COLO829 (cell line): ENCODE results near the gene DNAJC1.
A peak's percentile ranks its signal among the peaks of the same experiment; 100 is the strongest.
"Not testable (repeated sequence)": the region's sequence is repeated elsewhere in the genome, so short reads cannot be mapped to it uniquely, and the experiment has no call there.

Experiments used
- DNase-seq: peaks from one replicate; pipeline ENCODE4 v3.0.0; 2012; ENCODE audit warnings: low spot score

The DNAJC1 gene

DNA sequence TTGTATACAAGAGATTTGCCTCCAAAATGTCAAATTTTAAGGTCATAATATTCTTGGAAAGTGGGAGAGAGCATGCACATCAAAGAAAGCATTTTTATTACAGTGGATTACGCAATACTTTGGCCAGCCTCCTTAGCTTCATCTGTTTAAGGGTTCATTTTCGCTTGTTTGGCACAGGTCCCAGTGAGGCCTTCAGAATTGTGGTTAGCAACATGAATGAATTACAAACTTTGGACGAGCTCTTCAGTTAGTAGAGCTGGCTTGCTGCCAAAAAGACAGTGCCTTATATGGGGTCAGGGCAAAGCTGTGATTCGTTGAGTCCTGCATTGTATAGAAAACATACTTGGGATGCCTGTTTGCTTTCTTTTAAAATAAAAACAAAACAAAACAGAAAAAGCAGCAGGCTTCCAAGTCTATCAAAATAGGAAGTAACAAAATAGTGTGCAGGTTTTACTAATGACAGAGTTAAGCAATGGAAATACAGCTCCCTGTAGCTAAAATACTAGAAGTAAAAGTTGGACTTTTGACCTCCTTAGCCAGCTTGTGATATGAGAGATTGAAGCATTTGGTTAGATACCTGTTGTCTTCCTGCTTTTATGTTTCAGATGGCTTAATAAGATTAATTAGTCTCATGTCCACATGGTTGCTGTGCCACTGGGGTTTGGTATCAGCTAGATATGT lies 278.7 kb downstream of the DNAJC1 start:
- peak; percentile 96 for DNase-seq

DNA sequence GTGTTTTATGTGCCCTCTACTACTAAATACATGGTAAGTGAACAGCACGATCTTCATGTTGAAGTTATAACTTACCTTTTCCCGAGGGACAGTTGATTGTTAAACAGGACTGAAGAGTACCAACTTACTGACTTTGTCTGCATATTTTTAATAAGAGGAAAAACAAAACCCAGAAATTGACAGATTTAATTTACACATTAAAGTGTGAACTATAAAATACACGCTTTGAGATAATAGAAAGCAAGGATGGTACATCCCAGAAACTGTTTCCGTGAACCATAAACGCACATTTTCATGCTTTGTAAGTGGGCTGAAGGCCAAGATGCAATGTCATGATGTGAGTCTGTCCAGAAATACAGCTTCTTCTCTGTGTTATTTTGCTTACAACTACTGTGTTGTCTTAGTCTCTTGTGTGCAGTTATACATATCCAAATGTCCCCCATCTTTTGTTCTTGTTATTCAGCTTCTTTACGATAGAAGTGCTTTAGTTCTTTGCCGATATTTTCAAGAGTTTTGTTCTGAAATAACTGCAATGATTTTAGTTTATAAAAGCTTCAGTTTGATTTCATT lies 279.4 kb downstream of the DNAJC1 start:
- DNase-seq, result no peak

DNA sequence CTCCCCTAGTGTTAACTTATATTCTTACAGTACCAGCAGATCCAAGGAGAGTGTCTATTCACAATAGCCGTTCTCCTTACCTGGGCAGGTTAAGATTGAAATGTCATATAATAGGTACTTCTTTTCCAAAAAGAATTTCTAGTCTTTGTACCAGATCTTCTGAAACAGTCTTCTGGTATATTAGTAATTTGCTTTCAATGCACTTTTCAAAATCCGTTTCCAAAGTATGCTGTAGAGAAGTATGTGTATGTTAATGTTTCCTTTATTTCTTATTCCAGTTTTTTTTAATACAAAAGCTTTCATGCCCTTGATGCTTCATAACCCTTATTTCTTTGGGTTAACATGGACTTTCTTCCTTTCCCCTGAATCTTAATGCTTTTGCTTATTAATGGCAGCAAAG lies 281.3 kb downstream of the DNAJC1 start:
- no peak for DNase-seq

DNA sequence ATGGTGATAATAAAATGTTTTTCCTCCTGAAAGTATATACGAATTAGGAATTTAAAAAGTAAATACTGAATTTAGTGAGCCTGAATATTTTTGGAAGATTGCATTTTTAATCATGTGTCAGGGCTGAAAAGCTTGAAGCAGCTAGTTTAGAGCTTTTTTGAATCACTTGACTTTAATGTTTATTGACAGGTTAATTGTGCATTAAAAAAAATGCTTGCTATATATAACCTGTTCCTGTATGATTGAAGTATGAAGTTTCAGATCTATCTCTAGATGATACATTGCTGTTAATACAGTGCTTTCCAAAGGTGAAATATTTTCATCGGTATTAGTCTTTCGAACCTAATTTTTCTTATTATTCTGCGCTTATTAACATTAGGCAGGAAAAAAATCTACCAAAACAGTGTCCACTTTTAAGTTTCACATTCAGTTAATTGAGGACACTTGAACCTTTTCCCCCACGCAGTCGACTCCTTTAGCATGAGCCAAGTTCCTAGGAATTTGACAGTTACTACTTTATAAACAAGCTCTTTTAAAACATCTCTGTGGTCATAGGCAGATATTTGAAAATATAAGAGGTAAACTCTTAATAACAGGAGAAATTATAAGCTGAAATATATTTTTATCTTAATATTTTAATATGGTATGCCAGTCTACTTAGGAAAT lies 282.4 kb downstream of the DNAJC1 start:
- DNase-seq, result no peak

DNA sequence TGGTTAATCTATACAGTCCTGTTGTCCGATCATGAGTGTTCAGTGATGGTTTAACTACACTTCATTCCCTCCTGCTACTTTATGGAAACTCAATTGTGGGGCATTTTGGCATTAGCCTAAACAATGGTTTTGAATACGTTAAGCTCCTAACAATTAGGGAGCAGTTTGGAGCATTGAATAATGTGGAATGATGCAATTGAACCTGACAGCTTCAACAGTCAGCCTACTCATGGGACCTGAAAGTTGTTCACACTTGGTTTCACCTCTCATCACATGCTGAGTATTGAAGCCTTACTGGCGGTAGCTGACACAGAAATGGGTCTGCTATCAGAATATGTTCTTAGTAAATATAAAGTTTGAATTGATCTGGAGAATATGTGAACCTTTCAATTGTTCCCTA lies 283.4 kb downstream of the DNAJC1 start:
- DNase-seq, result no peak

DNA sequence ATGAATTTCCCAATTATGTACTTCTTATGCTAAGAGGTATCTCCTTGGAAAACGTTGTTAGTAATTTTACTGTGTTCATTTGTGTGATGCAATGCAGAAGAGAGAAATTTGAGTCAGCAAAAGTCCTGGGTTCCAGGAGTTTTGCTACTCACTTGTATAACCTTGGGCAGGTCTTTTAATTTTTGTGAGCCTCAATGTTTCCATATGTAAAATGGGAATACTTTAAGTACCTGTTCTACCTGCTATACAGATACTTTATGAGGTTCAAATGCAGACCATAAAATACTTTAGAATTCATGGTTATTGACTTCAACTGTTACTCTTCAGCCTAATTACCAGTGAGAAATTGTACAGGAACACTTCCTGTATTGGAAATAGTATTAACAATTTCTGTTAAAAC lies 284.0 kb downstream of the DNAJC1 start:
- DNase-seq, result no peak

DNA sequence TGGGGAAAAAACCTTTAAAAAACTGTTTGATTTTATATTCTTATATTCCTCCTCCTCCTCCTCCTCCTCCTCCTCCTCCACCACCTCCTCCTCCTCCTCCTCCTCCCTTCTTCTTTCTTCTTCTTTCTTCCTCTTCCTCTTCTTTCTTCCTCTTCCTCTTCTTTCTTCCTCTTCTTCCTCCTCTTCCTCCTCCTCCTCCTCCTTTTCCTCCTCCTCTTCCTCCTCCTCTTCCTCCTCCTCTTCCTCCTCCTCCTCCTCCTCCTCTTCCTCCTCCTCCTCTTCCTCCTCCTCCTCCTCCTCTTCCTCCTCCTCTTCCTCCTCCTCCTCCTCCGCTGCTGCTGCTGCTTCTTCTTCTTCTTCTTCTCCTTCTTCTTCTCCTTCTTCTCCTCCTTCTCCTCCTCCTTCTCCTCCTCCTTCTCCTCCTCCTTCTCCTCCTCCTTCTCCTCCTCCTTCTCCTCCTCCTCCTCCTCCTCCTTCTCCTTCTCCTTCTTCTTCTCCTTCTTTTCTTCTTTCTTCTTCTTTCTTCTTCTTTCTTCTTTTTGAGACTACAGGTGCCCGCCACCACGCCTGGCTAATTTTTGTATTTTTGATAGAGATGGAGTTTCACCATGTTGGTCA lies 286.0 kb downstream of the DNAJC1 start:
- DNase-seq, result not testable (repeated sequence)

DNA sequence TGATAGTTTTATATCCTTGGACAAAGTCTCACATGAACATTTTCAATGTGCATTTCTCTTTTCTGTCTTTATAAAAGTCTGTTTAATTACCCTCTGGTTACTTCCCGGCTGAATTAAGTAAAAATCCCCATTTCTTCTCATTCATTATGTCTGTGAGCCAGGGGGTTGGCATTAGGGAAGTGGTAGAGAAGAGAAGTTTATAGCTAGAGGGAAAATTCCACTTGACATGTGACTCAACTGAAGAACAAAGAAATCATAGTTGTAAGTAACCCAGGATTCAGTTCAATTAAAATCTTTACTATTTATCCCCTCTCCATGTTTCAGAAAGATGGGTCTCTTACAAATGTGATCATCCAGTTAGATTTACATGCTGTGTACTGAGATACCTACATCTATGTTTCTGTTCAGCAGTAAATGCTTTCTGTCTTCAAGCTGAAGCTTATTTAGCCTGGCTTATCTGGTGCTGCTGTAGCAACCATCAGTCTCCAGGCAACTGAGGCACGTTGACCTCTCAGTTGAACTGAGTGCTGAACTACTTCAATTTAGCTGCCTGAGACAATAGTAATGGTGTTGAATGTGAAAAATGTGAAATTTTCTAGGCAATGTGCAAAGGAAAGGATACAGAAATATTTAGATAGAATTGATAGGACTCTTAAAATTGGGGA lies 287.9 kb downstream of the DNAJC1 start:
- peak; percentile 67 for DNase-seq

DNA sequence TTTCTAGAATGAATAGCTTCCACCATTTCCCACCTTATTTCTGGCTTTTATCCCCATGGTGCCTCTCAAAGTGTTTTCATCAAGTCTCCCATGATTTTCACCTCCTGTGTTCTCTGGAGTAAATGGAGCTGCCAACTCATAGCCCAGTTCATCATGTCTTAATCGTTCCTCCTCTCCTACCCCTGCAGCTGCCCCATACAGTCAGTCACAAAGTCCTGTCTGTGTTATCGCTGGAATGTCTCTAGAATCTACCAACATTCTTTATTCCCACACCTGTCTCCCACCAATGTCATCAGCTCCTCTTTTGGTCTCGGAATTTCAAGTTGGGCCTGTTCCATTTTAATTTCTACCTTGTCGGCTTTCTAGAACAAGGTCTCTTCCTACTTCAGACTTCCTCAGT lies 290.6 kb downstream of the DNAJC1 start:
- DNase-seq, result no peak

DNA sequence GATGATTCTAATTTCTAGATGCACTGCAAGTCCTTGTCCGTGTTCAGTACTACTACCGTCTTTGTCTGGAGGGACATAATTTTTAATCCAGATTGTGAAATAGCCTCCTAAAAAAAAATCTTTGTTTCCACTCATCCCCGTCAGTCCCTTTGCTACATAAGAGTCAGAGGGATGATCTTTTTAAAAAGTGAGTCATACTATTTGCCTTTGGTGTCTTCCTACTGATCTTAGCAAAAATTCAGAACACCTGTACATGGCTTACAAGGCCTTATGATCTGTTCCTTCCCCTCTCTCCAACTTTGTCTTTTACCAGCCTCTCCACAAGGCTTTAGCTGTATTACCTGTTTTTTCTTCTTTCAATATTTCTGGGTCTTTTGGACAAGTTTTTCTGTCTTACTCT lies 296.0 kb downstream of the DNAJC1 start:
- DNase-seq, result no peak
